Astrocyte of the spinal cord (primary cell): ENCODE results near the gene ZNF443.
"Not testable (repeated sequence)": the region's sequence is repeated elsewhere in the genome, so short reads cannot be mapped to it uniquely, and the experiment has no call there.

Experiments
- DNase-seq: peaks from one replicate; pipeline ENCODE4 v3.0.0; 2011; ENCODE audit warnings: low read depth, low spot score
- H3K4me3 ChIP-seq: 2 replicates; pipeline ENCODE4 v1.5.1; 2011; ENCODE audit warnings: low read depth, mild to moderate bottlenecking, low read length, moderate library complexity
- in situ Hi-C: cut with HindIII; loops from 2 replicates; pipeline ENCODE4 v1.10.0; 2017; ENCODE audit warnings: low sequenced_read_pairs
- TF ChIP-seq, protein P1 (sequence below): IDR thresholded peaks from 2 replicates; pipeline ENCODE4 v1.5.1; 2012; ENCODE audit warnings: low read depth, mild to moderate bottlenecking, low read length, inconsistent platforms

The ZNF443 gene

DNA sequence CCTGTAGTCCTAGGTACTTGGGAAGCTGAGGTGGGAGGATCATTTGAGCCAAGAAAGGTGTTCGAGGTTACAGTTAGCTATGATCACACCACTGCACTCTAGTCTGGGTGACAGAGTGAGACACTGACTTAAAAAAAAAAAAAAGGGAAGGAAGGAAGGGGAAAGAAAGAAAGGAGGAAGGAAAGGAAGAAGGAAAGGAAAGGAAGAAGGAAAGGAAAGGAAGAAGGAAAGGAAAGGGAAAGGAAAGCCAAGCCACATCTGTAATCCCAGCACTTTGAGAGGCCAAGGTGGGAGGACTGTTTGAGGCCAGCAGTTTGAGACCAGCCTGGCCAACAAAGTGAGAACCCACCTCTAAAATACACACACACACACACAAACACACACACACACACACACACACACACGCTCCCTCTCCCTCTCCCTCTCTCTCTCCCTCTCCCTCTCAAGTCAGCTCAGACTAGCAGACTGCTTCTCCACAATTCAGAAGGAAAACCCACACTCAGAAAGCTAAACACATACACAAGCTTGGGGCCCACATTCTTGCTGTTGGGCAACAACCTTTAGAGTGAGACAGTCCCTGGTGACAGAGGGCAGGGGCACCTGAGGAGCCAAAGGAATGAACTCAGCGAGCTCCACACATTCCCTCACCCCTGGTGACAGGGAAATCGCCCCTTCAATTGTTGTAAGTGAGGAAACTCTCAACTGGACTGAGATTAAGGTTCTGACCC is 41.1 kb upstream of the ZNF443 start:
- DNase-seq: no peak
- no peak overlapping the region for H3K4me3 ChIP-seq
- TF ChIP-seq, protein P1, sequence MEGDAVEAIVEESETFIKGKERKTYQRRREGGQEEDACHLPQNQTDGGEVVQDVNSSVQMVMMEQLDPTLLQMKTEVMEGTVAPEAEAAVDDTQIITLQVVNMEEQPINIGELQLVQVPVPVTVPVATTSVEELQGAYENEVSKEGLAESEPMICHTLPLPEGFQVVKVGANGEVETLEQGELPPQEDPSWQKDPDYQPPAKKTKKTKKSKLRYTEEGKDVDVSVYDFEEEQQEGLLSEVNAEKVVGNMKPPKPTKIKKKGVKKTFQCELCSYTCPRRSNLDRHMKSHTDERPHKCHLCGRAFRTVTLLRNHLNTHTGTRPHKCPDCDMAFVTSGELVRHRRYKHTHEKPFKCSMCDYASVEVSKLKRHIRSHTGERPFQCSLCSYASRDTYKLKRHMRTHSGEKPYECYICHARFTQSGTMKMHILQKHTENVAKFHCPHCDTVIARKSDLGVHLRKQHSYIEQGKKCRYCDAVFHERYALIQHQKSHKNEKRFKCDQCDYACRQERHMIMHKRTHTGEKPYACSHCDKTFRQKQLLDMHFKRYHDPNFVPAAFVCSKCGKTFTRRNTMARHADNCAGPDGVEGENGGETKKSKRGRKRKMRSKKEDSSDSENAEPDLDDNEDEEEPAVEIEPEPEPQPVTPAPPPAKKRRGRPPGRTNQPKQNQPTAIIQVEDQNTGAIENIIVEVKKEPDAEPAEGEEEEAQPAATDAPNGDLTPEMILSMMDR: no peak
- in situ Hi-C loops: no loop called here

DNA sequence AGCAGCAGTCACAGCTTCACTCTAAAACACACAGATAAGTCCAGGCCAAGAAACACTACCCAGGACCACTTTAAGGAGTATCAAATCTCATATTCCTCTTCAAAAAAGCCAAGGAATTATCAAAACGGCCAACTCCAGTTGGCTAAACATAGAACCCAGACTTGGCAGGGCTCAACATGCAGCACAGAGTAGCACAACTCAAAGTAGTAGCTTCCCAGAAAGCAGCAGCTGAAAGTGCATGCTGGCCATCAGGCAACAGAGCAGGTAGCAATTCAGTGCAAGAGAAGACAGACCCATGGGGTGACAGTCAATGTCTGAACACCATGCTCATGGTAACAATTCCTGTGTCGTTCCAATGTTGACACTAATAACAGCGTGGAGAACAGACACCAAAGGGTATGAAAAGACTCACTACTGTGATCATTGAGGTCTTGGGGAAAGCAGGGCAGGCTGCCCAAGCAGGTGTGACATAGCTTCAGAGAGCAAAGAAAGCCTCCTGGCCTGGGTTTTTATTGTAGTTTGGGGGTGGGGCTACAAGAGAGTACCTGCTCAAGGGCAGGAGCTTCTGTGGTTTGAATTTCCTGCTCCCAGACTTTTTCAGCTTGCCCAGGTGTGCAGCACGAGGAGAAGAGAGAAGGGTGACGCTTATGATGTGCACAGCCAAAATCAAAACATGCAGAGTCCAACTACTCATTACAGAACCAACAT is 37.6 kb upstream of the ZNF443 start:
- TF ChIP-seq, protein P1: no peak
- in situ Hi-C loops: no loop called here
- H3K4me3 ChIP-seq: no peak overlapping the region
- no peak for DNase-seq

GRCh38 chr19:12467651-12468050 is 26.8 kb upstream of the ZNF443 start:
- DNase-seq, in situ Hi-C loops, H3K4me3 ChIP-seq: not testable (repeated sequence)

DNA sequence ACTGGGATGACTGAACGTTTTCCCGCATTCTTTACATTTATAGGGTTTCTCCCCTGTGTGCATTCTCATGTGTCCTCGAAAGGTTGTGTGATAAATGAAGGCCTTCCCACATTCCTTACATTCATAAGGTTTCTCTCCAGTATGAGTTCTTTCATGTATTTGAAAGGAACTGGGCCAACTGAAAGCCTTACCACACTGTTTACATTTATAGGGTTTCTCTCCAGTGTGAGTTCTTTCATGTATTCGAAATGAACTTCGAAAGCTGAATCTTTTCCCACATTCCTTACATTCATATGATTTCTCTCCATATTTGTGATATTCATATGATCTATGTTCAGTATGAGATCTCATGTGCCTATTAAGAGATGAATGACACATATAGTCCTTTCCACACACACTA is 24.4 kb upstream of the ZNF443 start:
- no peak for DNase-seq
- no peak overlapping the region for H3K4me3 ChIP-seq
- TF ChIP-seq, protein P1: no peak
- in situ Hi-C loops: no loop called here

GRCh38 chr19:12464769-12465168 is 23.9 kb upstream of the ZNF443 start:
- no peak overlapping the region for H3K4me3 ChIP-seq
- in situ Hi-C loops: no loop called here
- no peak for DNase-seq
- TF ChIP-seq, protein P1: no peak

DNA sequence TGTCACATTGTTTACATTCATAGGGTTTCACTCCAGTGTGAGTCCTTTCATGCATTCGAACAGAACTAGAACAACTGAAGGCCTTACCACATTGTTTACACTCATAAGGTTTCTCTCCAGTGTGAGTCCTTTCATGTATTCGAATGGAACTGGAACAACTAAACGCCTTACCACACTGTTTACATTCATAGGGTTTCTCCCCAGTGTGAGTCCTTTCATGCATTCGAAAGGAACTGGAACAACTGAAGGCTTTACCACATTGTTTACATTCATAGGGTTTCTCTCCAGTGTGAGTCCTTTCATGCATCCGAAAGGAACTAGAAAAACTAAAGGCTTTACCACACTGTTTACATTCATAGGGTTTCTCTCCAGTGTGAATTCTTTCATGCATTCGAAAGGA is 23.3 kb upstream of the ZNF443 start:
- H3K4me3 ChIP-seq, in situ Hi-C loops, DNase-seq: not testable (repeated sequence)

GRCh38 chr19:12453495-12453894 is 12.7 kb upstream of the ZNF443 start:
- in situ Hi-C loops: no loop called here

More at GRCh38 chr19:12453495-12453894, 12.7 kb upstream of the ZNF443 start:
- no peak overlapping the region for H3K4me3 ChIP-seq
- TF ChIP-seq, protein P1: no peak
- DNase-seq: no peak
